T-helper 9 cell (primary cell): ENCODE data around the gene TIPIN.
"Not testable (repeated sequence)": the region's sequence is repeated elsewhere in the genome, so short reads cannot be mapped to it uniquely, and the experiment has no call there.

Experiments used
- DNase-seq: peaks from one replicate; pipeline ENCODE4 v3.0.0-alpha.2; 2020
- total RNA-seq, 2 donors: gene quantifications; one replicate each; lab custom pipeline; 2026; lab: John Stamatoyannopoulos, UW

TIPIN gene, protein sequence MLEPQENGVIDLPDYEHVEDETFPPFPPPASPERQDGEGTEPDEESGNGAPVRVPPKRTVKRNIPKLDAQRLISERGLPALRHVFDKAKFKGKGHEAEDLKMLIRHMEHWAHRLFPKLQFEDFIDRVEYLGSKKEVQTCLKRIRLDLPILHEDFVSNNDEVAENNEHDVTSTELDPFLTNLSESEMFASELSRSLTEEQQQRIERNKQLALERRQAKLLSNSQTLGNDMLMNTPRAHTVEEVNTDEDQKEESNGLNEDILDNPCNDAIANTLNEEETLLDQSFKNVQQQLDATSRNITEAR
- total RNA-seq = 5.1 to 9.9 reads per million in 2 donors

DNA sequence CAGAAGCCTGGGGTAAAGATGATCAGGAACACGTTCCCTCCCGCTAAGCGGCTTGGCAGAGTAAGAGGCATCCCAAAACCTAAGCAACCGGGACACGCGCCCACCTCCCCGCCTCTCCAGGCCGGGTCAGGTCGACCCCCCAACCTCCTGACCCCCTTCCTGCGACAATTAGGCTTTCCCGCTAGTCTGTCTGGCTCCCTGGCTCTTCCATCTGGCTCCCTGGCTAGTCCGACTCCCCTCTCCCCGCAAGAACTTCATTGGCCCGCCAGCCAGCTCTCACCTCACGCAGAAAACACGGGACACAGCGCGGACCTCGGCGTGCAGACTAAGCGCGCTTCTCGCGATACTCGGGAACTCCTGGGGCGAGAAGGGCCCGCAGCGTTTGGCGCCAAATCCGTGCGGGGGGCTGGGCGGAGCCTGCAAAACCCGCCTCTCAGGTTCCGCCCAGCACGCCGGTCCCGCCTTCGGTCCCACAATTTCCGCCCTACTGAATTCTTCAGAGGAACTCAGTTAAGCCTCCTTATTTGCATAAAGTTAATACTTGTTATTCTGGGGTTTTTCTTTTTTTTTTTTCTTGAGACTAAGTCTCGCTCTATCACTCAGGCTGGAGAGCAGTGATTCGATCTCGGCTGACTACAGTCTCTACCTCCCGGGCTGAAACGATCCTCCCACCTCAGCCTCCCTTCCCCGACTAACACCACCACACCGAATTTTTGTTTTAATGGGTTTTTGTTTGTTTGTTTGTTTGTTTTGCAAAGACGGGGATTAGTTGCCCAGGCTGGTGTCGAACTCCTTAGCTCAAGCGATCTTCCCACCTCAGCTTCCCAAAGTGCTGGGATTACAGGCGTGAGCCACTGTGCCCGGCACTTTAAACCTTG, at the start of gene TIPIN:
TSS of gene TIPIN (minus strand) at position 327 of the 878 bp plus-strand sequence. CDS start 3,738 bp downstream, outside the sequence.
- DNase-seq = peak; percentile 97

DNA sequence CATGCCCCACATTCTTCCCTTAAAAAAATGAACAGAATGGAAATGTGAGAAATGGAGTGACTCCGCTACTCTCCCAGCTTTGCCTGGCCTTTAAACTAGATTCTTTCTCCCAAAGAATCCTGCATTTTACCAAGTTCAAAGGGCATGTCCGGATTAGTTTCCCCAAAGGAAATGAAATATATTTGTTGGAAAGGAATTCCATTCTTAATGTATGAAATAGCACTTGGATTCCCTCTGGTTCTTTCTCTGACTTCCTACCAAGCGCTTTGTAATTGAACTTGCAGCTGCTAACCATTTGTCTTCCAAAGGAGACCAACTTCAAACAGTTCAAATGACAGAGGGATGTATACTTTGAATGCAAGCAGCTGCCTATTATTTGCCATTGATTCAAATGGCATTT, 49.1 kb upstream of the TIPIN start:
- no peak for DNase-seq

DNA sequence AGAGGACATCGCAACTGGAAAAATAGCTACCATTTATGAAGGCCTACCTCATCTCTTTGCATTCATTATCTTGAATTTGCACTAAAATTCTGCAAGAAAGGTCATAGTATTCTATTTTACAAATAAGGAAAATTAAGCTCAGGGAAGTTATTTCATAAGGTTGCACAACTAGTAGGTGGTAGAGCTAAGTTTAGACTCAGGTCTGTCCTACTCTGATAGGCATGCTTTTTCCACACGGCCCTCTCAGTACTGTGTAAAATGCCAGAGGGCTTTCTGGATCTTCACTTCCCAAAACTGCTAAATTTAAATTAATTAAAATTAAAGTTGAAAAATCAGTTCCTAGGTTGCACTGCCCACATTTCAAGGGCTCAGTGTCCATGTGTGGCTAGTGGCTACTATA, 48.5 kb upstream of the TIPIN start:
- no peak for DNase-seq

DNA sequence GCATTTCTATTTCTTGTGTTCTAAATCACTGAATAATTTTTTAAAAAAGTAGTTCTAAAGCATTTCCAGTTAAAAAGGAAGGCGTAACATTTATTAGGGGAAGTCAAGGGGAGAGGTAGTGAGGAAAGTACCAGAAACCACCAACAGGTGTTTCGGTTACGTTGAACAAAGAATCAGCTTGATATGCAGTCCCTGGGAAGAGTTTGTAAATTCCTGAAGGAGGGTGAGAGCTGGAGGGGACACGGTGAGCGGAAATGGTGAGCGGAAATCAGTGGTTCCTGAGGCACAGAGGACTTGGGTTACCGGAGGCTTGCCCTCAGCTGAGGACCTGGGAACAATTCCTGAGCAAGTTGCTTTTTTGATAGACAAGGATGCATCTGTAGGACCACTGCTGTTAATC, 48.0 kb upstream of the TIPIN start:
- DNase-seq = no peak

DNA sequence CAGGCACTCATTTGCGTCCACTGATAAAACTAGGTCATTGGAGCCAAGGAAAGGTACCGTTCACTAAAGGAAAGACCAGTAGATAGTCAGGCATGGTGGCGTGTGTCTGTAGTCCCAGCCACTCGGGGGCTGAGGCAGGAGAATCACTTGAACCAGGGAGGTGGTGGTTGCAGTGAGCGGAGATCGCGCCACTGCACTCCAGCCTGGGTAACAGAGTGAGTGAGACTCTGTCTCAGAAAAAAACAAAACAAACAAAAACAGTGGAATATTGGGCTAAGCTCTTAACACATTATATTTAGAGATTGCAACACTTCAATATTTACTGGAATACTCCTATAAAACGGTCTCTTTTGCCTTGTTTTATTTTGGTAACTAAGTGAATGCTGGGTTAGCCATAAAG, 47.6 kb upstream of the TIPIN start:
- no peak for DNase-seq

DNA sequence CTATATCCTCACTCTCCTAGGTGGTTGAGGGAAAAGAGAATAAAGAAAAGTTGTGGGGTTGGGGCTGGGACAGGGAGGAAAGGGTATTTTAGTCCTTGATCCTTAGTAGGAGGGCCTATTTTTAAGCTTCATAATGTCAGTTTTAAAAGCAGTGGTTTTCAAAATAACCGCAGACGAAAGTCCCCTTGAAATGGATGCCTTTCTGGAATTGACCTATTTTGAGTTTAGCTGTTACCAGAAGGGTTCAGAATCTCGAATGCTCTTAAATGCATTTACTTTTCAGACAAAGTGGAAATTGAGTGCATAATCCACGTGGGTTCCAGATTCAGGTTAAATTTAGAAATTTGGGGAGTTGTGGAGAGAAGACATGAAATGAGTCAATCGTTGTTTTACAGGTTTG, 46.8 kb upstream of the TIPIN start:
- no peak for DNase-seq

DNA sequence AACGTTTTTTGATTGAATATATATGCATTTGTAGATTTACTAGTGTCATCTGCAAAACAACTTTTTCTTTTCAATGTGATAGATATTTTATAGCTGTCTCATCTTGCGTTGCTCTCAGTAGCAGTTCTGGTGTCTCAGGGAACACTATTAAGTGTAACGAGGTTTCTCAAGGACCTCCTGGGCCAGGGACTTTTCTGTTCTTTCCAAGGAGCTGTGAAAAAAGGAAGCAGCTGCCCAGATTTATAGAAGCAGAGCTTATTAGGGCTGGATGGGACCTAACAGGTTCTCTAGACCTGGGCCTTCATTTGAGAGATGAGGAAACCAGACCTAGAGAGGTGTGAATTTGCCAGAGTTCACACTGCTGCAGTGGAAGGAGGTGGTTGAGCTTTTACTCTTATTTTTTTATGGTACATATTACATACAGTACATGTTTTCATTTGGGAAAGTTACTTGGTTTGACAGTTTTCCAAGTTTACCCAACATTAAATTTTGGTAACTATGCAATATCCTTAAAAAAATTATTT, 46.3 kb upstream of the TIPIN start:
- DNase-seq = no peak

DNA sequence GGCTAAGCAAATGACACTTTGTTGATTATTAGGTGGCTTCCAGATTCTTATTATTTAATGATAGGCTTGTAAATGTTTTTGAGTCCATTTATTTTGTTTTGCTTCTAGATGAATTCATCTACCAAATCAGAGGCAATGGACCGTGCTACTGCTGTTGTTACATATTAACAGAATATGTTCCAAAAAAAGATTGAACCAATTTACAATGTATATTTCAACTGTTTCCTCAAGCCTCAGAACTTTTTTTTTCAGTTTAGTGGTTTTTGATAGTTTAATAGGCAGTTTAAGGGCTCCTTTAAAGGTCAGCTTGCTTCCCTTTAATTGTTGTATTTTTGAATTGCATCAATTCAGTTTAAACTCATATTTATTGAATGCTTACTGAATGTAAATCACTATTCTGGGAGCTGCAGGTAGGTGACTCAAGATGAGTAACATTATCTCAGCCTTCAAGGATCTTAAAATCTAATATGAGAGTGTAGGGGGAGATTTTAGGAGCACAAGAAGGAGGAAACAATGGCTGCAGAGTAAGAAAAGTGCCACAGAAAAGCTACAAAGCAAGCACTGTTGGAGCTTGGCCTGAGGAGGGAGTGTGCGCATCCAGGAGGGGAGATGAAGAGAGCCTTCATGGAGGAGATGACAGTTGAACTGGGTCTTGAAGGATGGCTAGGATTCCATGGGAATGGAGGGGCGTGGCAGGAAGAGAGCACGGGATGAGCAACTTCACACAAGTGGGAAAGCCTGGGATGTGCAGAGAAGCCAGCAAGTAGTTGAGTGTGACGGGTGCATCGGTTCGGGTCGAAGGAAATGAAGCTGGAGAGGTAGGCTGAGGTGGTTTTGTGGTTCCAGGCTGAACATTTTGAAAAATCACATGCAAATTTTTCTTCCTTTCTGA, 44.9 kb upstream of the TIPIN start:
- no peak for DNase-seq

DNA sequence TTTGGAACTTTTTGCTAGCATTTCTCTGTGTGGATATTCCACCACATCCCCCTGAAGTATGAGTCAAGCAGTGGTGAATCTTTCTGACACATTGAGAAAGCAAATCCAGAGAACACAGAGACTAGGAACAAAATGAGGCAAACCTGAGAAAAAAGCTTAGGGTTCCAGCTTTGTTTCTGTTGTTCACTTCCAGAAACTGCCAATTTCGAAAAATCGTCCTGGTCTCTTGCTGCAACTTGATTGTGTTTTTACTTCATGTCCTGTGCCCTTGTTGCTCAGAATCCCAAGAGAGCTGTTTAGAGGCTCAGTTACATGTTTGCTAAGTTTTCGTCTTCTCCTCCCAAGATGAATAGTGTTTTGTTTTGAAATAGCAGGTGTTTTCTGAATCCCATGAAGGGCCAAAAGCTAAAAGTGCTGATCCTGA, 43.9 kb upstream of the TIPIN start:
- no peak for DNase-seq

DNA sequence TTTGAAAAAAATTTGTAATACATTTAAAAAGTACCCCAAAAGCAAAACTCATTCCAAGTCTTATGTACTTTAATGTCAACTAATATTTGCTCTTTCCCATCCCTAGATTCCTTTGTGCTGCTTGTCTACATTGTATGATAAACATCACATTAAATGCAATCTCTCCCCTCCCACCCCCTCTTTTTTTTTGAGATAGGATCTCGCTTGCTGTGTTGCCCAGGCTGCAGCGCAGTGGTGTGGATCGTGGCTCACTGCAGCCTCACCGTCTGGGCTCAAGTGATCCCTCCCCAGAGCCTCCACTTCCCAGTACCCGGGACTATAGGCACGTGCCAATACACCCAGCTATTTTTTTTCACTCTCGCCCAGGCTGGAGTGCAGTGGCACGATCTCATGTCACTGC, 42.8 kb upstream of the TIPIN start:
- no peak for DNase-seq

DNA sequence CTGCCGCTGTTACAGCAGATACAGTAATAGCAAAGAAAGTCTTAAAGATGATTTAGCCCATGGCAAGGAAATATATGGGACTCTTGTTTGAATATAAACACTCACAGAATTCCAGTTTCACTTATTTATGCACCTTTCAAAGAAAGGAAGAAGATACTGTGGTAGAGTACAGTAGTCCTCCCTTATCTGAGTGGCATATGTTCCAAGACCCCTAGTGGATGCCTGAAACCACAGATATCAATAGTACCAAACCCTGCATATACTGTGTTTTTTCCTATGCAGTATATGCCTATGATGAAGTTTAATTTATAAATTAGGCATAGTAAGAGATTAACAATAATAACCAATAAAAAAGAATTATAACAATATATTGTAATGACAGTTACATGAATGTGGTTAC, 38.4 kb upstream of the TIPIN start:
- DNase-seq = no peak

DNA sequence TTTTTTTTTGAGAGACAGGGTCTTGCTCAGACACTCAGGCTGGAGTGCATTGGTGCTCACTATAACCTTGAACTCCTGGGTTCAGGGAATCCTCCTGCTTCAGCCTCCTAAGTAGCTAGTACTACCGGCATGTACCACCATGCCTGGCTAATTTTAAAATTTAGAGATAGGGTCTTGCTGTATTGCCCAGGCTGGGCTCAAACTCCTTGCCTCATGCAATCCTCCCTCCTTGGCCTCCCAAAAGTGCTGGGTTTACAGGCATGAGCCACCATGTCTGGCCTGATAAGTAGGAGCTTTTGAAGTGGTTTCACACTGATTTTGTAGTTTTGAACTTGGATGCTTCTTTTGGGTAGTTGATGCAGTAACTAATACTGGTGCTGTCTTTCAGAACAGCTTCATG, 38.0 kb upstream of the TIPIN start:
- no peak for DNase-seq

DNA sequence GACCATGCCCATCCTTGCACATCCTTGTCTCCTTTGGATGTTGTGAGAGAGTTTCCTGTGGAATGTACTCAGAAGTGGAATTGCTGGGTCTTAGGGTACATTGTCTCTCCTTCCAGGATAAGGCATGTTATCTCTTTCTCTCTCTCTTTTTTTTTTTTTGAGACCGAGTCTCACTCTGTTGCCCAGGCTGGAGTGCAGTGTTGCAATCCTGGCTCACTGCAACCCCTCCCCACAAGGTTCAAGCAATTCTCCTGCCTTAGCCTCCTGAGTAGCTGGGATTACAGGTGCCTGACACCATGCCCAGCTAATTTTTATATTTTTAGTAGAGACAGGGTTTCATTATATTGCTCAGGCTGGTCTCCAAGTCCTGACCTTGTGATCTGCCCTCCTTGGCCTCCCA, 36.6 kb upstream of the TIPIN start:
- DNase-seq = not testable (repeated sequence)

DNA sequence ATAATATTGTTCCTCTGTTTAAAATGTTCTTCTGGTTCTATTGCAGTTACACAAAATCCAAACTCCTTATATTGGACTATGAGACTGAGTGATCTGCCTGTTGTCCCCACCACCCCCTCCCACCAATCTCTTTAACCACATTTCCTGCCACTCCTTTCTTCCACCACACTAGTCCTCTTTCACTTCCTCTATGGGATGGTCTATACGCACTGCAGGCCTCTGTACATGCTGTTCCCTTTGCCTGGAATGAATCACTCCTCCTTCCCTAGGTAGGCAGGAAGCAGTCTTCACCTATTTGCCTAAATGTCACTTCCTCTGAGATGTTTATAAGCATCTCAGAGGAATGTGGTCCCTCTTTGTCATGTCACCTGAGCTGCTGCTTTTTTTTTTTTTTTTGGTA, 34.2 kb upstream of the TIPIN start:
- no peak for DNase-seq

DNA sequence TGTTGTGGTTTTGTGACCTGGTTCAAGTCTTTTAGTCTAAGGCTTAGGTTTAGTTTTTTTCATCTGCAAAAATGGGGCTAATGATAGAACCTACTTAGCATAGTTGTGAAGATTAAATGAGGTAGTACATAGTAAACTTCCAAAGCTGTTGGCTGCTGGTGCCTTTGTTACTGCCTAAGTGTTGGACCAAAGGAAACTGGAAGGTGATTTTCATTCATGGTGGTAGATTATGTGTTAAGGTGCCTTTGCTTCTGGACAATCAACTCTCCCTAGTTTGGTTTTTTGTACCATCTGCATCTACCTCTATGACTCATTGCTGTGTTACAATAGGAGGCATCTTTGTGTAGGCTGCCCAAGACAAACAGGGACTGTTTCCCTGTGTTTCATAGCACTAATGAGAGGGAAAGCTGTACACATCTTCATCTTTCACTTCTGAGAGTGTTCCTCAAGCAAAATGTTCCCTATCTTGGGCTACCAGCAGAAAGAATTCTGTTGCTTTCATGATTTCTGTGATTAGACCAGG, 33.4 kb upstream of the TIPIN start:
- no peak for DNase-seq

DNA sequence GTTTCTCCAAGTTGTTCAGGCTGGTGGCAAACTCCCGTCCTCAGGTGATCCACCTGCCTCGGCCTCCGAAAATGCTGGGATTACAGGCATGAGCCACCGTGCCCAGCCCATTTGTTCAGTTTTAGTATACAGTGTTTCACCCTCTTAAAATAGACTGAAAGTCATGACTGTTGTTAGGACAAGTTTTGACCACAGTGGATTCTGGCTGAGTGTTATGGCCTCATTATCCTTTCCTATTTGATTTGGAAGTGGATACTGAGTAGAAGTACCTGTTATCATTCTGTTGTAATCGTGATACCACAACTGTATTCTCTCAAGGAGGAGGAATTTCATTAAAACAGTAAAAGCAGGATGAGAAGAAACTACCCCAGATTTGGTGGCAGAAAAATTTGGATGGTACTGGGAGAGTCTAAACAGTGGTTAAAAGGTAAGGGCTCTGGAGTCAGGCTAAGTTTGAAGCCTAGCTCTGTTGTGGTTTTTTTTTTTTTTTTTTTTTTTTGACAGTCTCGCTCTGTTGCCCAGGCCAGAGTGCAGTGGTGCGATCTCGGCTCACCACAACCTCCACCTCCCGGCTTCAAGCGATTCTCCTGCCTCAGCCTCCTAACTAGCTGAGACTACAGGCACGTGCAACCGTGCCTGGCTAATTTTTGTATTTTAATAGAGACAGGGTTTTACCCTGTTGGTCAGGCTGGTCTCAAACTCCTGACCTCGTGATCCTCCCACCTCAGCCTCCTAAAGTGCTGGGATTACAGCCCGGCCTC, 32.8 kb upstream of the TIPIN start:
- peak; percentile 14 for DNase-seq

DNA sequence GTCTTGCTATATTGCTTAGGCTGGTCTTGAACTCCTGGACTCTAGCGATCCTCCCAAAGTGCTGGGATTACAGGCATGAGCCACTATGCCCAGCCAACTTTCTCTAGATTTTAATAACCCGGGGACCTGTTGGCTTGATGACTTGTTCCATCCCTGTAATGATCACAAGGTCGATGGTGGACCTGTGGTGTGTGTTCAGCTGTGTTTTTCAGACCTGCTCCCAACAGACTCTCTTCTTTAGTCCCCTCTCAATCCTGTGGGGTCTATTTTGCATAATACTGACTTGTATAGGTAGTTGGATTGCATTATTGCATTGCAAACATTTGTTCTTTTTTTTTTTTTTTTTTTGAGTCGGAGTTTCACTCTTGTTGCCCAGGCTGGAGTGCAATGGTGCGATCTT, 32.1 kb upstream of the TIPIN start:
- DNase-seq = no peak

DNA sequence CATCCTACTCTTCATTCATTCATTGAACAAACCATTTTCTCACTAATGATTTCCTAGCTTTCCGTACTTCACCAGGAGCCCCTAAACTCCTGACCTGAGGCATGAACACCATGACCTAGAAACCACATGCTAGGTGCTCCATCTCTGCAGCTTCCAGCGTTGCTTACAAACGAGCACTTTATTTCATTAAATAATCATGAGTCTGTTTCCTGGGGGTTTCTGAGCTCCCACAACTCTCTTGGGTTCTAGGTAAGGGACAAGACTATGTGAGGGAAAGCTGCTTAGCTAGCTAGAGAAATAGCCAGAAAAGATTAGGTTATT, 31.5 kb upstream of the TIPIN start:
- no peak for DNase-seq

DNA sequence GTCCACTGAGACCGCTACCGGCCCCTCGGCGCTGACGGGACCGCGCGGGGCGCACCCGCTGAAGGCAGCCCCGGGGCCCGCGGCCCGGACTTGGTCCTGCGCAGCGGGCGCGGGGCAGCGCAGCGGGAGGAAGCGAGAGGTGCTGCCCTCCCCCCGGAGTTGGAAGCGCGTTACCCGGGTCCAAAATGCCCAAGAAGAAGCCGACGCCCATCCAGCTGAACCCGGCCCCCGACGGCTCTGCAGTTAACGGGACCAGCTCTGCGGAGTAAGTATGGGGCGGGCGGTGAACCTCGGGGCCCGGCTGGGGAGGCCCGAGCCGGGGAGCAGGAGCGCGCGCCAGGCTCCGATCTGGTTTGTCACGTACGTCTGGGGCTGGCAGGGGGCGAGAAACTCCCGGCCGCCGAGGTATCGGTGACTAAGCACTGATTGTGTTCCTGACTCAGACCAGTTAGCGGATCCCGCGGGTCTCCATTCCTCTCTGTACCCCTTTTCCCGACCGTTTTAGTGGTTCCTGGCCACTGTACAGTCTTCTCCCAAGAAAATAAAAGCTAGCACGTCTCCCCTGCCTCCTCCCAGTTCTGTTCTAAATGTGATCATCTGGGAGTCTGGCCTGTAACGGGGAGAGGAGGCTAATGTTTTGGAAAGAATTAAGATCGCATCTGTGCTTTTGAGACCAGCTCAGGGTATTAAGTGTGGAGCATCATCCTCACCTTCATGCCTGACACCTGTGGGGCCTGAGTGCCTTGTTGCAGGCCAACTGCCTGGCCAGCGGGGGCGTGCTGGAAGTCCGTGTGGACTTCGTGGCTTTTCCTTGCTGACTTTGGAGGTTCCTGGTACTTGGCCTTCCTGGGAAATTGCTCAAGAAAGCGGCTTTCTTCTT, 30.9 kb upstream of the TIPIN start:
- DNase-seq = peak; percentile 58

DNA sequence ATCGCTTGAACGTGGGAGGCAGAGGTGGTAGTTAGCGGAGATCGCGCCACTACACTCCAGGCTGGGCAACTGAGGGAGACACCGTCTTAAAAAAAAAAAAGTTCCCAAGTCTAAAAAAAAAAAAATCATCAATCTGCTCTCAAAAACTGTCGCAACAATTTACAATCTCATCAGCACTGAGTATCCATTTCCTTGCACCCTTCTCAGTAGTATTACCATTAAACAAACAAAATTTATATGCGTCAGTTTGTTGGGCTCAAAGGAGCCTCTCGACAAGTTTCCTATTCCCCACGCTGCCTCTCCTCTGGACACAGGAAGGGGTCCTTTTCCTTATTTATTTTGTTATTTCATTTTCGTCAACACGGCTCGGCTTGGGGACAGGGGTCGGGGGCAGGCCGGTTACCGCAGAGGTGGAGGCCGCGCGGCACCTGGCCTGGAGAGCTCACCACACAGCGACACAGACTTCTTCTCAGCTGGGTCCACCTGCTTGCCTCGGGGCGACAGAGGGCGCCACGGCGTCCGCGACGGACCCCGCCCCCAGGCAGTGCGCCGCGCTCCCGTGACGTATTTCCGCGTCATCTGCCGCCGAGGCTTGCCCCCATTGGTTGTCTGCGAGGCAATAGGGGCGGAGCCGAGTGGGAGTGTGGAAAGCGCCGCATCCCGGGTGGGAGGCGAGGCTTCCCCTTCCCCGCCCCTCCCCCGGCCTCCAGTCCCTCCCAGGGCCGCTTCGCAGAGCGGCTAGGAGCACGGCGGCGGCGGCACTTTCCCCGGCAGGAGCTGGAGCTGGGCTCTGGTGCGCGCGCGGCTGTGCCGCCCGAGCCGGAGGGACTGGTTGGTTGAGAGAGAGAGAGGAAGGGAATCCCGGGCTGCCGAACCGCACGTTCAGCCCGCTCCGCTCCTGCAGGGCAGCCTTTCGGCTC, 30.0 kb upstream of the TIPIN start, which contains the start of gene MAP2K1:
TSS of gene MAP2K1 (plus strand) at position 709 of the 920 bp plus-strand sequence. CDS start 436 bp downstream, outside the sequence.
- peak; percentile 98 for DNase-seq
